HEK293 (cell line): ENCODE data around the gene MRPL55.

ENCODE experiments used
- EGR2 ChIP-seq: fragments of 450-650 bp; formaldehyde crosslinking; IDR thresholded peaks from 2 replicates; pipeline ENCODE4 v1.5.1; 2016; ENCODE audit warnings: low read depth, missing biosample characterization, missing genetic modification characterization
- FEZF1 ChIP-seq: fragments of 450-650 bp; formaldehyde crosslinking; IDR thresholded peaks from 2 replicates; pipeline ENCODE4 v1.5.1; 2016; ENCODE audit warnings: missing biosample characterization, missing genetic modification characterization
- HIC1 ChIP-seq: fragments of 450-650 bp; formaldehyde crosslinking; IDR thresholded peaks from 2 replicates; pipeline ENCODE4 v1.5.1; 2016; ENCODE audit warnings: missing biosample characterization, missing genetic modification characterization
- KLF16 ChIP-seq: fragments of 450-650 bp; formaldehyde crosslinking; IDR thresholded peaks from 2 replicates; pipeline ENCODE4 v1.5.1; 2017; ENCODE audit warnings: missing biosample characterization, missing genetic modification characterization
- PRDM10 ChIP-seq: fragments of 450-650 bp; formaldehyde crosslinking; IDR thresholded peaks from 2 replicates; pipeline ENCODE4 v1.5.1; 2016; ENCODE audit warnings: missing biosample characterization, missing genetic modification characterization
- SP2 ChIP-seq: fragments of 450-650 bp; formaldehyde crosslinking; IDR thresholded peaks from 2 replicates; pipeline ENCODE4 v1.5.1; 2016; ENCODE audit warnings: missing biosample characterization, missing genetic modification characterization
- ZBTB20 ChIP-seq: fragments of 450-650 bp; formaldehyde crosslinking; IDR thresholded peaks from 2 replicates; pipeline ENCODE4 v1.5.1; 2016; ENCODE audit warnings: missing biosample characterization, missing genetic modification characterization
- ZFP3 ChIP-seq: fragments of 450-650 bp; formaldehyde crosslinking; IDR thresholded peaks from 2 replicates; pipeline ENCODE4 v1.5.1; 2016; ENCODE audit warnings: low read depth, missing biosample characterization, missing genetic modification characterization
- ZFP41 ChIP-seq: fragments of 450-650 bp; formaldehyde crosslinking; IDR thresholded peaks from 2 replicates; pipeline ENCODE4 v1.5.1; 2016; ENCODE audit warnings: missing biosample characterization, missing genetic modification characterization, borderline replicate concordance
- ZFP69B ChIP-seq: fragments of 450-650 bp; formaldehyde crosslinking; IDR thresholded peaks from 2 replicates; pipeline ENCODE4 v1.5.1; 2016; ENCODE audit warnings: missing biosample characterization, missing genetic modification characterization
- ZNF2 ChIP-seq: fragments of 450-650 bp; formaldehyde crosslinking; IDR thresholded peaks from 2 replicates; pipeline ENCODE4 v1.5.1; 2016; ENCODE audit warnings: missing biosample characterization, missing genetic modification characterization
- ZNF239 ChIP-seq: fragments of 450-650 bp; formaldehyde crosslinking; IDR thresholded peaks from 2 replicates; pipeline ENCODE4 v1.5.1; 2016; ENCODE audit warnings: missing biosample characterization, missing genetic modification characterization
- ZNF248 ChIP-seq: fragments of 450-650 bp; formaldehyde crosslinking; IDR thresholded peaks from 2 replicates; pipeline ENCODE4 v1.5.1; 2017; ENCODE audit warnings: missing biosample characterization, missing genetic modification characterization
- ZNF280C ChIP-seq: fragments of 450-650 bp; formaldehyde crosslinking; IDR thresholded peaks from 2 replicates; pipeline ENCODE4 v1.5.1; 2016; ENCODE audit warnings: missing biosample characterization, missing genetic modification characterization
- ZNF302 ChIP-seq: fragments of 450-650 bp; formaldehyde crosslinking; IDR thresholded peaks from 2 replicates; pipeline ENCODE4 v1.5.1; 2016; ENCODE audit warnings: missing biosample characterization, missing genetic modification characterization, low read depth
- ZNF354C ChIP-seq: fragments of 450-650 bp; formaldehyde crosslinking; IDR thresholded peaks from 2 replicates; pipeline ENCODE4 v1.5.1; 2016; ENCODE audit warnings: missing biosample characterization, missing genetic modification characterization, low read depth, borderline replicate concordance
- ZNF362 ChIP-seq: fragments of 450-650 bp; formaldehyde crosslinking; IDR thresholded peaks from 2 replicates; pipeline ENCODE4 v1.5.1; 2016; ENCODE audit warnings: missing biosample characterization, missing genetic modification characterization
- ZNF426 ChIP-seq: fragments of 450-650 bp; formaldehyde crosslinking; IDR thresholded peaks from 2 replicates; pipeline ENCODE4 v1.5.1; 2017; ENCODE audit warnings: missing biosample characterization, missing genetic modification characterization, mild to moderate bottlenecking, inconsistent platforms, moderate library complexity
- ZNF488 ChIP-seq: fragments of 450-650 bp; formaldehyde crosslinking; IDR thresholded peaks from 2 replicates; pipeline ENCODE4 v1.5.1; 2016; ENCODE audit warnings: missing biosample characterization, missing genetic modification characterization
- ZNF555 ChIP-seq: fragments of 450-650 bp; formaldehyde crosslinking; conservative IDR thresholded peaks from 2 replicates; pipeline ENCODE4 v1.5.1; 2017; ENCODE audit warnings: missing biosample characterization, mild to moderate bottlenecking, missing genetic modification characterization, inconsistent platforms
- ZNF571 ChIP-seq: fragments of 450-650 bp; formaldehyde crosslinking; IDR thresholded peaks from 2 replicates; pipeline ENCODE4 v1.5.0; 2017; ENCODE audit warnings: missing biosample characterization, missing genetic modification characterization
- ZNF600 ChIP-seq: fragments of 450-650 bp; formaldehyde crosslinking; IDR thresholded peaks from 2 replicates; pipeline ENCODE4 v1.5.1; 2016; ENCODE audit warnings: missing biosample characterization, missing genetic modification characterization
- ZNF624 ChIP-seq: fragments of 450-650 bp; formaldehyde crosslinking; IDR thresholded peaks from 2 replicates; pipeline ENCODE4 v1.5.1; 2017; ENCODE audit warnings: missing biosample characterization, missing genetic modification characterization
- ZNF629 ChIP-seq: fragments of 450-650 bp; formaldehyde crosslinking; IDR thresholded peaks from 2 replicates; pipeline ENCODE4 v1.5.1; 2017; ENCODE audit warnings: missing biosample characterization, missing genetic modification characterization
- ZNF701 ChIP-seq: fragments of 450-650 bp; formaldehyde crosslinking; IDR thresholded peaks from 2 replicates; pipeline ENCODE4 v1.5.1; 2016; ENCODE audit warnings: missing biosample characterization, missing genetic modification characterization
- ZNF76 ChIP-seq: fragments of 450-650 bp; formaldehyde crosslinking; IDR thresholded peaks from 2 replicates; pipeline ENCODE4; 2016; ENCODE audit warnings: low read depth, missing biosample characterization, missing genetic modification characterization, borderline replicate concordance
- ZNF791 ChIP-seq: fragments of 450-650 bp; formaldehyde crosslinking; IDR thresholded peaks from 2 replicates; pipeline ENCODE4 v1.5.1; 2016; ENCODE audit warnings: missing biosample characterization, missing genetic modification characterization
- ZSCAN23 ChIP-seq: fragments of 450-650 bp; formaldehyde crosslinking; IDR thresholded peaks from 2 replicates; pipeline ENCODE4 v1.5.1; 2016; ENCODE audit warnings: missing biosample characterization, missing genetic modification characterization
- ZSCAN30 ChIP-seq: fragments of 450-650 bp; IDR thresholded peaks from 2 replicates; pipeline ENCODE4 v1.5.1; 2018; ENCODE audit warnings: missing biosample characterization, mild to moderate bottlenecking, missing genetic modification characterization, moderate library complexity
- ZXDB ChIP-seq: fragments of 450-650 bp; formaldehyde crosslinking; IDR thresholded peaks from 2 replicates; pipeline ENCODE4 v1.5.1; 2016; ENCODE audit warnings: missing biosample characterization, missing genetic modification characterization

Gene MRPL55

GRCh38 chr1:228101994-228102790 is 6.9 kb downstream of the MRPL55 start (continued):
- TF ChIP-seq ZNF555 (tag by site-specific recombination) (no peak), HIC1 (tag by site-specific recombination) (peak; percentile 80), ZNF2 (tag by site-specific recombination) (no peak), SP2 (tag by site-specific recombination) (peak; percentile 70), ZNF488 (tag by site-specific recombination) (no peak), ZNF76 (peak; percentile 45; the same call in 1 of the 2 replicates), PRDM10 (tag by site-specific recombination) (no peak), KLF16 (peak; percentile 90), ZNF624 (tag by site-specific recombination) (no peak), ZNF629 (tag by site-specific recombination) (0 out of 2 replicates have a peak, but pooled peaks have one; percentile 35), FEZF1 (no peak), ZFP3 (tag by site-specific recombination) (no peak), ZNF248 (tag by site-specific recombination) (no peak), ZFP69B (tag by site-specific recombination) (peak; percentile 83), ZNF280C (no peak), ZSCAN30 (tag by site-specific recombination) (0 out of 2 replicates have a peak, but pooled peaks have one; percentile 4), ZNF239 (no peak), ZNF354C (tag by site-specific recombination) (no peak), ZNF600 (tag by site-specific recombination) (peak; percentile 55; the same call in 1 of the 2 replicates), ZNF302 (tag by site-specific recombination) (no peak), ZSCAN23 (no peak), ZNF362 (tag by site-specific recombination) (no peak), ZBTB20 (tag by site-specific recombination) (peak; percentile 64), ZNF791 (tag by site-specific recombination) (no peak), ZNF426 (tag by site-specific recombination) (no peak), EGR2 (tag by site-specific recombination) (0 out of 2 replicates have a peak, but pooled peaks have one; percentile 47), ZNF701 (tag by site-specific recombination) (no peak), ZNF571 (tag by site-specific recombination) (no peak), ZFP41 (tag by site-specific recombination) (no peak), ZXDB (tag by site-specific recombination) (peak; percentile 97)
